B cell (primary cell): ENCODE results near the gene HSPH1. TPM values are rescaled to one million over a fixed set of nuclear protein-coding genes. Genes with fewer than 3 reads are reported as not detected.

Source experiments
- ATAC-seq: fragments of 200-7000 bp; cut with Tn5 transposase; one replicate; pipeline ENCODE4 v1.10.0; 2021; ENCODE audit warnings: low read depth, mild to moderate bottlenecking, moderate number of reproducible peaks, moderate library complexity
- CTCF ChIA-PET: fragments of 350-600 bp; sonication (Branson Sonifier 250); formaldehyde crosslinking; loops from one replicate; lab custom pipeline; 2021; ENCODE audit warnings: antibody characterized with exemption, inconsistent platforms; lab: Charles Lee
- POLR2A ChIA-PET: fragments of 350-600 bp; sonication (Branson Sonifier 250); formaldehyde crosslinking; loops from one replicate; lab custom pipeline; 2021; ENCODE audit warnings: antibody characterized with exemption; lab: Charles Lee
- DNase-seq: peaks from one replicate; pipeline ENCODE4 v3.0.0; 2013
- H2AFZ ChIP-seq: 2 replicates; pipeline ENCODE4 v1.6.1; 2012; ENCODE audit warnings: mild to moderate bottlenecking, low read depth, low read length; ENCODE audit not compliant: insufficient read depth, poor library complexity, severe bottlenecking
- H3K27ac ChIP-seq, 2 donors: 1 replicate in 1 of 2; 2 replicates in 1 of 2; pipeline ENCODE4 v1.5.1; 2012 to 2013; ENCODE audit warnings: low read length in 2 of 2, mild to moderate bottlenecking in 2 of 2, moderate library complexity in 1 of 2
- H3K27me3 ChIP-seq, 4 experiments: fragments of 200-600 bp in 1 of 4; sonication (generic) in 1 of 4; replicated peaks in 1 of 4; 1 replicate in 2 of 4; 2 replicates in 2 of 4; pipeline versions ENCODE4 v1.6.1 to v1.7.0; 2013 to 2016; ENCODE audit warnings: low read length in 3 of 4, mild to moderate bottlenecking in 2 of 4, mixed read lengths in 1 of 4, moderate library complexity in 1 of 4; ENCODE audit not compliant: insufficient read depth in 4 of 4, control insufficient read depth in 3 of 4; ENCODE audit errors: control extremely low read depth in 1 of 4
- H3K36me3 ChIP-seq, 2 experiments: replicated peaks in 1 of 2; 1 replicate in 1 of 2; 2 replicates in 1 of 2; pipeline versions ENCODE4 v1.6.1 to v1.7.1; 2013; ENCODE audit warnings: low read length in 1 of 2; ENCODE audit not compliant: insufficient read depth in 2 of 2, control insufficient read depth in 1 of 2; ENCODE audit errors: control extremely low read depth in 1 of 2, extremely low read depth in 1 of 2
- H3K4me1 ChIP-seq, 2 donors: fragments of 200-600 bp in 1 of 2; sonication (generic) in 1 of 2; 1 replicate in 1 of 2; 2 replicates in 1 of 2; pipeline versions ENCODE4 v1.5.1 to v1.6.1; 2013 to 2017; ENCODE audit warnings: low read length in 2 of 2; ENCODE audit not compliant: control insufficient read depth in 2 of 2, insufficient read depth in 2 of 2
- H3K4me2 ChIP-seq: replicated peaks from 2 replicates; pipeline ENCODE3; 2012; ENCODE audit warnings: mild to moderate bottlenecking, low read depth, low read length; ENCODE audit not compliant: poor library complexity, severe bottlenecking
- H3K4me3 ChIP-seq, 5 experiments: fragments of 200-600 bp in 1 of 5; sonication (generic) in 1 of 5; 1 replicate in 3 of 5; 2 replicates in 2 of 5; pipeline versions ENCODE4 v1.5.1 to v1.7.0; 2011 to 2016; ENCODE audit warnings: low read length in 4 of 5, mild to moderate bottlenecking in 4 of 5, low read depth in 2 of 5, control low read depth in 1 of 5, moderate library complexity in 1 of 5; ENCODE audit not compliant: insufficient read depth in 1 of 5; ENCODE audit errors: control extremely low read depth in 1 of 5, extremely low read depth in 1 of 5
- H3K79me2 ChIP-seq: fragments of 200-600 bp; sonication (generic); one replicate; pipeline ENCODE4 v1.6.0; 2016; ENCODE audit warnings: low read length; ENCODE audit not compliant: control insufficient read depth, insufficient read depth
- H3K9ac ChIP-seq: fragments of 200-600 bp; sonication (generic); 2 replicates; pipeline ENCODE4 v1.6.1; 2017; ENCODE audit warnings: mild to moderate bottlenecking, low read length, moderate library complexity
- H3K9me3 ChIP-seq, 3 donors: one replicate each; pipeline versions ENCODE4 v1.6.1 to v1.7.1; 2013; ENCODE audit warnings: low read length in 2 of 3; ENCODE audit not compliant: control insufficient read depth in 2 of 3, insufficient read depth in 1 of 3; ENCODE audit errors: control extremely low read depth in 1 of 3
- H4K20me1 ChIP-seq: 2 replicates; pipeline ENCODE4 v1.6.0; 2012; ENCODE audit warnings: mild to moderate bottlenecking, low read length; ENCODE audit not compliant: insufficient read depth, control insufficient read depth, poor library complexity, severe bottlenecking
- H3K27ac Mint-ChIP-seq: one replicate; pipeline ENCODE4 v1.8.0; 2021; ENCODE audit warnings: mixed read lengths
- H3K27me3 Mint-ChIP-seq: one replicate; pipeline ENCODE4 v1.8.0; 2021; ENCODE audit warnings: mixed read lengths
- H3K4me1 Mint-ChIP-seq: one replicate; pipeline ENCODE4 v1.8.0; 2021; ENCODE audit warnings: mixed read lengths
- H3K4me3 Mint-ChIP-seq: one replicate; pipeline ENCODE4 v1.8.0; 2021; ENCODE audit warnings: mixed read lengths
- H3K9me3 Mint-ChIP-seq: one replicate; pipeline ENCODE4 v1.8.0; 2022; ENCODE audit warnings: mixed read lengths; ENCODE audit not compliant: insufficient read depth
- CTCF ChIP-seq: fragments of 200-600 bp; IDR thresholded peaks from one replicate; pipeline ENCODE4 v1.8.0; 2022; ENCODE audit warnings: antibody characterized with exemption, mild to moderate bottlenecking
- EZH2 ChIP-seq: IDR thresholded peaks from 2 replicates; pipeline ENCODE4 v1.6.1; 2012; ENCODE audit warnings: borderline replicate concordance, low read depth, mild to moderate bottlenecking, moderate library complexity, low read length; ENCODE audit not compliant: insufficient read depth, poor library complexity, severe bottlenecking
- WGBS: methylation state at CpG from one replicate; pipeline ENCODE4 v1.1.5; 2013; ENCODE audit warnings: missing lambda C conversion rate; ENCODE audit not compliant: insufficient coverage; 5-methylcytosine and 5-hydroxymethylcytosine counted together
- intact Hi-C: fragments of 100-400 bp; cut with micrococcal nuclease; formaldehyde crosslinking; loops from one replicate; pipeline ENCODE4 v1.10.0; 2022
- polyA plus RNA-seq: library from polyadenylated mRNA; depleted of rRNA; stranded (reverse); fragments of >200 nt; gene quantifications from 2 replicates; pipeline ENCODE4 v1.2.3, GENCODE V29; 2012
- total RNA-seq, 2 donors: library from RNA; stranded (reverse); fragments of 120-200 nt in 1 of 2; gene quantifications; 1 replicate in 1 of 2; 2 replicates in 1 of 2; pipeline versions ENCODE4 v1.2.3 to v1.2.4, GENCODE V29; 2013 to 2022

Gene HSPH1
- total and polyA plus RNA-seq, 2 donors (not counting 1 experiment from before 2014, with no cell fraction given) = 15.4 to 56.4 TPM

GRCh38 chr13:31150315-31150985 lies 11.3 kb downstream of the HSPH1 start:
- H3K9me3 ChIP-seq = no peaks in the 10 kb centered on the region
- intact Hi-C loops = no loop called here
- CTCF ChIA-PET = no interaction called here
- no peak overlapping the region for H2AFZ ChIP-seq
- H3K79me2 ChIP-seq = no peaks in the 10 kb centered on the region
- no peak overlapping the region for H3K27ac ChIP-seq
- no peak for ATAC-seq
- Mint-ChIP-seq H3K9me3 (no peaks in the 10 kb centered on the region), H3K4me3 (no peak overlapping the region), H3K27me3 (no peaks in the 10 kb centered on the region), H3K27ac (no peak overlapping the region), H3K4me1 (no peaks in the 10 kb centered on the region)
- H4K20me1 ChIP-seq = no peaks in the 10 kb centered on the region
- DNase-seq = no peak
- H3K27me3 ChIP-seq = no peaks in the 10 kb centered on the region
- 100% methylated on average over 1 of the region's 4 CpGs for WGBS
- no peak for TF ChIP-seq EZH2
- TF ChIP-seq CTCF = no peak
- peaks cover 19 to 94% of the 10 kb centered on the region in 2 experiments for H3K36me3 ChIP-seq
- H3K4me1 ChIP-seq = no peaks in the 10 kb centered on the region
- H3K9ac ChIP-seq = no peak overlapping the region
- no peak overlapping the region for H3K4me3 ChIP-seq
- POLR2A ChIA-PET = no interaction called here
- no peak overlapping the region for H3K4me2 ChIP-seq

- no peaks in the 10 kb centered on the region for H3K27me3 ChIP-seq
- no peak overlapping the region for H3K27ac Mint-ChIP-seq
- H3K27me3 Mint-ChIP-seq = no peaks in the 10 kb centered on the region
- H3K36me3 ChIP-seq = peaks cover 15 to 94% of the 10 kb centered on the region in 2 experiments
- TF ChIP-seq CTCF (no peak), EZH2 (no peak)
- H3K27ac ChIP-seq = no peak overlapping the region
- no peaks in the 10 kb centered on the region for H3K79me2 ChIP-seq
- POLR2A ChIA-PET = no interaction called here
- no peak overlapping the region for H3K9ac ChIP-seq
- no peaks in the 10 kb centered on the region for H3K9me3 Mint-ChIP-seq
- no peaks in the 10 kb centered on the region for H3K9me3 ChIP-seq
- 100% methylated on average over 1 of the region's 2 CpGs for WGBS
- H4K20me1 ChIP-seq = no peaks in the 10 kb centered on the region
- intact Hi-C loops = no loop called here
- DNase-seq (no peak), ATAC-seq (no peak)
- H3K4me2 ChIP-seq = no peak overlapping the region
- H3K4me3 ChIP-seq = no peak overlapping the region
- H3K4me3 Mint-ChIP-seq = no peak overlapping the region
- no peak overlapping the region for H2AFZ ChIP-seq
- H3K4me1 ChIP-seq = no peaks in the 10 kb centered on the region
- CTCF ChIA-PET = no interaction called here
- H3K4me1 Mint-ChIP-seq = no peaks in the 10 kb centered on the region
Observed at GRCh38 chr13:31149604-31150003, 12.1 kb downstream of the HSPH1 start.
